A673 (cell line): ENCODE results near the gene CAVIN2. TPM values are rescaled to one million over a fixed set of nuclear protein-coding genes. Genes with fewer than 3 reads are reported as not detected.
A peak's percentile ranks its signal among the peaks of the same experiment; 100 is the strongest.

ENCODE experiments used
- BruUV-seq: library from RNA; stranded (reverse); fragments of 400-500 nt; replicated peaks from 2 replicates; lab custom pipeline; 2021; lab: Mats Ljungman, UMichigan
- CTCF ChIA-PET: fragments of 300-600 bp; sonication (Branson Sonifier 250); formaldehyde crosslinking; loops from one replicate; lab custom pipeline; 2022; ENCODE audit warnings: antibody characterized with exemption; lab: Charles Lee
- POLR2A ChIA-PET: fragments of 300-600 bp; sonication (Branson Sonifier 250); formaldehyde crosslinking; loops from one replicate; lab custom pipeline; 2022; ENCODE audit warnings: antibody characterized with exemption; ENCODE audit not compliant: low non-redundant PET; lab: Charles Lee
- DNase-seq: peaks from one replicate; pipeline ENCODE4 v3.0.0-alpha.2; 2015; ENCODE audit warnings: low spot score
- H3K27ac ChIP-seq: fragments of 200-600 bp; sonication (generic); 2 replicates; pipeline ENCODE4 v1.5.1; 2016; ENCODE audit warnings: mixed run types, low read depth, mild to moderate bottlenecking, mixed read lengths, antibody characterized with exemption, low read length; ENCODE audit not compliant: poor library complexity, severe bottlenecking
- H3K27me3 ChIP-seq: fragments of 200-600 bp; sonication (generic); replicated peaks from 2 replicates; pipeline ENCODE4 v1.6.1; 2017; ENCODE audit warnings: mixed run types, low read depth, mild to moderate bottlenecking, mixed read lengths, antibody characterized with exemption, low read length; ENCODE audit not compliant: insufficient read depth, poor library complexity
- H3K36me3 ChIP-seq: fragments of 200-600 bp; sonication (generic); 2 replicates; pipeline ENCODE4 v1.6.1; 2016; ENCODE audit warnings: mixed run types, mild to moderate bottlenecking, mixed read lengths, antibody characterized with exemption, low read length; ENCODE audit not compliant: insufficient read depth, poor library complexity, severe bottlenecking
- H3K4me1 ChIP-seq: fragments of 200-600 bp; sonication (generic); 2 replicates; pipeline ENCODE4 v1.6.1; 2017; ENCODE audit warnings: mixed run types, mild to moderate bottlenecking, mixed read lengths, antibody characterized with exemption, low read length; ENCODE audit not compliant: insufficient read depth, poor library complexity, severe bottlenecking
- H3K4me3 ChIP-seq: fragments of 200-600 bp; sonication (generic); 2 replicates; pipeline ENCODE4 v1.5.1; 2016; ENCODE audit warnings: low read depth, mixed run types, mild to moderate bottlenecking, mixed read lengths, low read length; ENCODE audit not compliant: poor library complexity, severe bottlenecking
- H3K9me3 ChIP-seq: fragments of 200-600 bp; sonication (generic); 2 replicates; pipeline ENCODE4 v1.6.1; 2016; ENCODE audit warnings: mixed run types, low read depth, mild to moderate bottlenecking, mixed read lengths, antibody characterized with exemption, low read length; ENCODE audit not compliant: poor library complexity, severe bottlenecking
- EZH2 ChIP-seq: fragments of 200-600 bp; sonication (generic); IDR thresholded peaks from 2 replicates; pipeline ENCODE4 v1.6.1; 2017; ENCODE audit warnings: borderline replicate concordance, low read depth, mild to moderate bottlenecking, mixed read lengths, antibody characterized with exemption, low read length; ENCODE audit not compliant: poor library complexity, severe bottlenecking
- intact Hi-C: fragments of 100-400 bp; cut with micrococcal nuclease; formaldehyde crosslinking; loops from one replicate; pipeline ENCODE4 v1.10.0; 2022; ENCODE audit not compliant: unreplicated experiment
- total RNA-seq: library from RNA; stranded (reverse); gene quantifications from 2 replicates; pipeline ENCODE4 v1.2.3, GENCODE V29; 2021
- TF ChIP-seq, protein P1 (sequence below): fragments of 300-800, 200-600 bp; sonication (generic); conservative IDR thresholded peaks from 2 replicates; pipeline ENCODE4 v1.5.1; 2017; ENCODE audit warnings: low read depth, mild to moderate bottlenecking, antibody characterized with exemption, low read length, moderate library complexity, mixed read lengths

The CAVIN2 gene
- total RNA-seq, 1 experiment from 2014 or later: 0.28 TPM

DNA sequence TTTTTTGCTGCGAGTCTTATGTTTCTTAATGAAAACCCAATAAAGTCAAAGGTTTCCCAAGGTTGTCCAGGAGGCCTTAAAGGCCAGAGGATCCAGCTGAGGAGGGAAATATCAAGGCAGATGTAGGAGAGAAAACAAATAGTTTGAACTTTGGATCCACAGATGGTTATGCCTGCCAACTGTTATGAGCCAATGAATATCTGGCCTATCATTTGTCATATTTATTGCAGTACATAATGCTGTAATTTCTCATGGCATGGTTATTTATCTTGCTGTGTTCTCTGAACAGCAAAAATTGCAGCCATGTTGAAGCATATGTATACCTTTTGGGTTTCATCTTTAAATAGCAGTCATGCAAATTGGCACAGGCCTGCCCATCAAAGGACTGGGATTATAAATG is 38.2 kb upstream of the CAVIN2 start:
- no peak overlapping the region for H3K27ac ChIP-seq
- BruUV-seq: no TSS peak
- DNase-seq: no peak
- POLR2A ChIA-PET: no interaction called here
- no peaks in the 10 kb centered on the region for H3K9me3 ChIP-seq
- no peaks in the 10 kb centered on the region for H3K36me3 ChIP-seq
- no peaks in the 10 kb centered on the region for H3K4me1 ChIP-seq
- H3K4me3 ChIP-seq: no peak overlapping the region
- CTCF ChIA-PET: no interaction called here
- H3K27me3 ChIP-seq: no peaks in the 10 kb centered on the region
- intact Hi-C loops: no loop called here
- TF ChIP-seq, protein P1, sequence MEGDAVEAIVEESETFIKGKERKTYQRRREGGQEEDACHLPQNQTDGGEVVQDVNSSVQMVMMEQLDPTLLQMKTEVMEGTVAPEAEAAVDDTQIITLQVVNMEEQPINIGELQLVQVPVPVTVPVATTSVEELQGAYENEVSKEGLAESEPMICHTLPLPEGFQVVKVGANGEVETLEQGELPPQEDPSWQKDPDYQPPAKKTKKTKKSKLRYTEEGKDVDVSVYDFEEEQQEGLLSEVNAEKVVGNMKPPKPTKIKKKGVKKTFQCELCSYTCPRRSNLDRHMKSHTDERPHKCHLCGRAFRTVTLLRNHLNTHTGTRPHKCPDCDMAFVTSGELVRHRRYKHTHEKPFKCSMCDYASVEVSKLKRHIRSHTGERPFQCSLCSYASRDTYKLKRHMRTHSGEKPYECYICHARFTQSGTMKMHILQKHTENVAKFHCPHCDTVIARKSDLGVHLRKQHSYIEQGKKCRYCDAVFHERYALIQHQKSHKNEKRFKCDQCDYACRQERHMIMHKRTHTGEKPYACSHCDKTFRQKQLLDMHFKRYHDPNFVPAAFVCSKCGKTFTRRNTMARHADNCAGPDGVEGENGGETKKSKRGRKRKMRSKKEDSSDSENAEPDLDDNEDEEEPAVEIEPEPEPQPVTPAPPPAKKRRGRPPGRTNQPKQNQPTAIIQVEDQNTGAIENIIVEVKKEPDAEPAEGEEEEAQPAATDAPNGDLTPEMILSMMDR: no peak
- no peak for TF ChIP-seq EZH2

DNA sequence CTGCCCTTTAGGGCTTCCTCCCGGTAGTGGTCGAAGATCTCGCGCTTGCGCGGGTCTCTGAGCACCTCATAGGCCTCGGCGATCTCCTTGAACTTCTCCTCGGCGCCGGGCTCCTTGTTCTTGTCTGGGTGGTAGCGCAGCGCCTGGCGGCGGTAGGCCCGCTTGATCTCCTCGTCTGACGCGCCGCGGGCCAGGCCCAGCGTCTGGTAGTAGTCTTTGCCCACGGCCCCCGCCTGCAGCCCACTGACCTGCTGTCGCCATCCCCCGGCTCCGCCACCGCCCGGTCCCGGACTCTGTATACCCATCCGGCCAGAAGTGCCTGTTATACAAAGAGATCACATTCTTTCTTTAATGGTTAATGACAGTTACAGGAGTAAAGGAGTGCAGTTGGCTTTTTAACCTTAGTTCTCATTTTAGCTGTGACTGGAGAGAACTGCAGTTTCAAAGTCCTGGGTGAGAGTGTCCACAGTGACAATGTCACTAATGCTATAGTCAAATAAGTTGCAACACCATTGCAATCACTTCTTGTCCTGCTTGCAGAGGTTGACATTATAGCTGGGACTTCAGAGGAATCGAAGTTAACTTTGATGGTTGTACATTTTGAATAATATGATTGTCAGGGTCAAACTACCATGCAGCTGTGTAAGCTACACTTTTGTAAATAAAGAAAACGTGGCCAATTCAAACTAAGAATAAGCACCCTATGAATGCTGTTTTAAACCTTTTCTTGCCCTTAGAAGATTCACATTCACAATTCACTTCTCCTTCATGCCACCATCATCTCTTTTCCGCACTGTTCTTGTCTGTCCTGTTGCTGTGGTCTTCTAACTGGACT is 35.3 kb upstream of the CAVIN2 start:
- no peaks in the 10 kb centered on the region for H3K9me3 ChIP-seq
- BruUV-seq: no TSS peak
- H3K27me3 ChIP-seq: no peaks in the 10 kb centered on the region
- POLR2A ChIA-PET: no interaction called here
- DNase-seq: no peak
- TF ChIP-seq EZH2: no peak
- TF ChIP-seq, protein P1: no peak
- intact Hi-C loops: no loop called here
- peaks cover 5% of the 10 kb centered on the region for H3K4me1 ChIP-seq
- CTCF ChIA-PET: no interaction called here
- H3K36me3 ChIP-seq: no peaks in the 10 kb centered on the region
- no peak overlapping the region for H3K4me3 ChIP-seq
- H3K27ac ChIP-seq: no peak overlapping the region

DNA sequence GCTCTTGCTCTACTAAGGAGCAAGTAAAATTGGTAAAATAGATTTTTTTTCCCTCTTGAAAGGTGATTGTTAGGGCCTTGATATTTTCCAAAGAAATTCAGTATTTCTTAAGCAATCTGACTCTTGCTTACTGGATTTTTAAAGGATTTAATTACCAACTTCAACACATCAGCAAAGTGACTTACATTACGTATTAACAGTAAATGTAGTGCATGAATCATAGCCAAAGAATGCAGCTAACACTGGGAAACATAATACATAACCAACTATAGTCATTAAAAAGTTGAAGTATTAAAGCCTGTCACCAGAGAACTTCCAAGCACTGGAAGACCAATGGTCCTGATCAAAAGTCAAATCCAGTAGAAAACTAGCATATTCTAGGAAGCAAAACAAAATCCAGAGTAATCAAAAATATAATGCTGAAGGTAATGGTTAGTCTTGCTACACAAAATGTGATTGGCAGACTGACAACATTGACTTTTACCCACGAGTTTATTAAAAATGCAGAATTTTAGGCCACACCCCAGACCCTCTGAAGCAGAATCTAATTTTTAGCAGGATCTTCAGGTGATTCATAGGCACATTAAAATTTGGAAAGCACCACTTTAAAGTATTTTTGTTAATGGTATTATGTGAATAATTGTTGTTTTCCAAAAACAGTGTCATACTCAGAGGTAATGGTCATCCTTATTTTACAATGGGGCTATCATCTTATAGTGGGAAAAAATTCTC is 31.8 kb upstream of the CAVIN2 start:
- no peaks in the 10 kb centered on the region for H3K36me3 ChIP-seq
- peak; percentile 64 for DNase-seq
- H3K27ac ChIP-seq: no peak overlapping the region
- H3K4me1 ChIP-seq: peaks cover 5% of the 10 kb centered on the region
- ChIA-PET CTCF (interaction anchor here (1.6 kb wide), 1 partner anchor 284 kb away, joined by 3 read pairs; no protein-coding TSS in a partner anchor), POLR2A (no interaction called here)
- no peaks in the 10 kb centered on the region for H3K27me3 ChIP-seq
- intact Hi-C loops: no loop called here
- no TSS peak for BruUV-seq
- TF ChIP-seq EZH2: no peak
- TF ChIP-seq, protein P1: no peak
- no peak overlapping the region for H3K4me3 ChIP-seq
- no peaks in the 10 kb centered on the region for H3K9me3 ChIP-seq
